Uterus (tissue), 4 donors: ENCODE data around the gene RAD9A. TPM values are rescaled to one million over a fixed set of nuclear protein-coding genes. Genes with fewer than 3 reads are reported as not detected.

Source experiments
- DNase-seq, 2 donors: peaks; one replicate each; pipeline ENCODE4 v3.0.0-alpha.2; 2019 to 2020
- H3K27ac ChIP-seq, 2 donors: fragments of 200-600 bp; sonication (generic); 1 replicate in 1 of 2; 2 replicates in 1 of 2; pipeline ENCODE4 v1.5.1; 2016 to 2018
- H3K27me3 ChIP-seq, 2 donors: fragments of 200-600 bp; sonication (generic); one replicate each; pipeline ENCODE4 v1.5.1; 2018 to 2019; ENCODE audit warnings: control low read depth in 1 of 2
- H3K36me3 ChIP-seq, 2 donors: fragments of 200-600 bp; sonication (generic); one replicate each; pipeline ENCODE4 v1.5.1; 2019; ENCODE audit warnings: control low read depth in 1 of 2
- H3K4me1 ChIP-seq, 2 donors: fragments of 200-600 bp; sonication (generic); one replicate each; pipeline ENCODE4 v1.5.1; 2018 to 2019; ENCODE audit warnings: control low read depth in 1 of 2
- H3K4me3 ChIP-seq, 2 donors: fragments of 200-600 bp; sonication (generic); 1 replicate in 1 of 2; 2 replicates in 1 of 2; pipeline ENCODE4 v1.5.1; 2018 to 2019; ENCODE audit warnings: mild to moderate bottlenecking in 1 of 2
- H3K9me3 ChIP-seq, 2 donors: fragments of 200-600 bp; sonication (generic); one replicate each; pipeline ENCODE4 v1.5.1; 2019; ENCODE audit warnings: control low read depth in 1 of 2
- POLR2A ChIP-seq, 2 donors: fragments of 450-650 bp; IDR thresholded peaks; one replicate each; pipeline ENCODE4 v1.6.1; 2016; ENCODE audit warnings: antibody characterized with exemption in 2 of 2, mild to moderate bottlenecking in 1 of 2, moderate library complexity in 1 of 2
- intact Hi-C: fragments of 100-400 bp; cut with DNase I; formaldehyde crosslinking; loops from one replicate; pipeline ENCODE4 v1.15.1; 2023; ENCODE audit warnings: low total_unique reads
- total RNA-seq, 4 donors: library from RNA; depleted of rRNA in 3 of 4; stranded (reverse); fragments of >200 nt in 3 of 4; gene quantifications; one replicate each; pipeline versions ENCODE4 v1.1.0 to v1.2.4, GENCODE V29; 2014 to 2023
- TF ChIP-seq, protein P1 (sequence below), 4 experiments: fragments of 200-600 bp in 2 of 4; fragments of 450-650 bp in 2 of 4; sonication (generic) in 2 of 4; IDR thresholded peaks; one replicate each; pipeline ENCODE4 v1.5.1; 2016 to 2019; ENCODE audit warnings: antibody characterized with exemption in 4 of 4, mild to moderate bottlenecking in 2 of 4, moderate library complexity in 1 of 4
- donor health status: DM: yes; HTN: yes; CAD: no.

RAD9A gene
- total RNA-seq, 4 donors from 2014 or later = 2.6 to 37.3 (median 11.6) TPM

DNA sequence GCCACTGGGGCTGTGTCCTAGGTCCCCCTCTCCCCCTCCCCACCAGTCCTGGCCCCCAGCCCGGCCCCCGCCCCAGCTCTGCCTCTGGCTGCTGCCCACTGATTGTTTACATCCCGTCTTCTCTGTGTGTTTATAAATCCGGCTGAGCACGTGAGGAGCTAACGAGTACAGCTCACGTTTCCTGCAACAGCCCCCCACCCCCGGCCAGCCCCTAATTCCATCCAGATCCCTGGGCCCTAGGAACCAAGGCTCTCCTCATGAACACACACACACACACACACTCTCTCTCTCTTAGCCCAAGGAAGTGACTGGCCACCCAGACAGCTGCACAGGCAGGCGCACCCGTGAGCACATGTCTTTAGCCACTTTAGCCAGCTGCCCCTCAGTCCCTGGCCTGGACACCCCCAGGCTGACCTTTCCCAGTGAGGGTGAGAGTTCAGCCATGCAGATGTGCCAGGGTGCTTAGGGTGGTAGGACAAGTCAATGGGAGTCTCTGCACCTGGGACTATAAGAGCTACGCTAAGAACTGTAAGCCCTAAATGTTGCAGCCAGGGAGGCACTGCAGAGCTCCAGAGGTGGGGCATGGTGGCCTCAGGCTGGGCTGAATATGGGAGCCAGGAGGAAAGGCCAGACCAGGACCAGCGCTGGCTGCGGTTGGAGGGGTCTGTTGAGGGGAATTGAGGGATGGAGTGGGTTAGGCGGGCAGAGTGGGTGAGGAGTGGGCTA lies 21.3 kb upstream of the RAD9A start:
- TF ChIP-seq, protein P1, sequence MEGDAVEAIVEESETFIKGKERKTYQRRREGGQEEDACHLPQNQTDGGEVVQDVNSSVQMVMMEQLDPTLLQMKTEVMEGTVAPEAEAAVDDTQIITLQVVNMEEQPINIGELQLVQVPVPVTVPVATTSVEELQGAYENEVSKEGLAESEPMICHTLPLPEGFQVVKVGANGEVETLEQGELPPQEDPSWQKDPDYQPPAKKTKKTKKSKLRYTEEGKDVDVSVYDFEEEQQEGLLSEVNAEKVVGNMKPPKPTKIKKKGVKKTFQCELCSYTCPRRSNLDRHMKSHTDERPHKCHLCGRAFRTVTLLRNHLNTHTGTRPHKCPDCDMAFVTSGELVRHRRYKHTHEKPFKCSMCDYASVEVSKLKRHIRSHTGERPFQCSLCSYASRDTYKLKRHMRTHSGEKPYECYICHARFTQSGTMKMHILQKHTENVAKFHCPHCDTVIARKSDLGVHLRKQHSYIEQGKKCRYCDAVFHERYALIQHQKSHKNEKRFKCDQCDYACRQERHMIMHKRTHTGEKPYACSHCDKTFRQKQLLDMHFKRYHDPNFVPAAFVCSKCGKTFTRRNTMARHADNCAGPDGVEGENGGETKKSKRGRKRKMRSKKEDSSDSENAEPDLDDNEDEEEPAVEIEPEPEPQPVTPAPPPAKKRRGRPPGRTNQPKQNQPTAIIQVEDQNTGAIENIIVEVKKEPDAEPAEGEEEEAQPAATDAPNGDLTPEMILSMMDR (IDR thresholded peaks at IDR 0.05) = no peak
- TF ChIP-seq POLR2A (IDR thresholded peaks at IDR 0.05) = no peak
- H3K4me1 ChIP-seq = peaks cover 0 to 8% of the 10 kb centered on the region in 2 donors
- peak overlapping the region; percentile 6 to 17 for H3K4me3 ChIP-seq
- DNase-seq = peak; percentile 21 to 58
- H3K9me3 ChIP-seq = no peaks in the 10 kb centered on the region
- H3K27me3 ChIP-seq = no peaks in the 10 kb centered on the region
- no peaks in the 10 kb centered on the region for H3K36me3 ChIP-seq
- intact Hi-C loops = no loop called here
- H3K27ac ChIP-seq = peak overlapping the region; percentile 92 to 99

- Histone ChIP-seq H3K27me3 (no peaks in the 10 kb centered on the region), H3K4me1 (no peaks in the 10 kb centered on the region), H3K4me3 (peak overlapping the region; percentile 52 to 85), H3K9me3 (no peaks in the 10 kb centered on the region), H3K27ac (peak overlapping the region; percentile 92 to 99), H3K36me3 (no peaks in the 10 kb centered on the region)
- peak; percentile 53 to 66 for DNase-seq
- TF ChIP-seq, protein P1 (IDR thresholded peaks at IDR 0.05) = peak in 3 of 4 experiments; percentile 44 to 59 (median 55)
- peak in 1 of 2 donors; percentile 15 for TF ChIP-seq POLR2A (IDR thresholded peaks at IDR 0.05)
- intact Hi-C loops = no loop called here
Measured at GRCh38 chr11:67371189-67371910, 20.4 kb upstream of the RAD9A start.

DNA sequence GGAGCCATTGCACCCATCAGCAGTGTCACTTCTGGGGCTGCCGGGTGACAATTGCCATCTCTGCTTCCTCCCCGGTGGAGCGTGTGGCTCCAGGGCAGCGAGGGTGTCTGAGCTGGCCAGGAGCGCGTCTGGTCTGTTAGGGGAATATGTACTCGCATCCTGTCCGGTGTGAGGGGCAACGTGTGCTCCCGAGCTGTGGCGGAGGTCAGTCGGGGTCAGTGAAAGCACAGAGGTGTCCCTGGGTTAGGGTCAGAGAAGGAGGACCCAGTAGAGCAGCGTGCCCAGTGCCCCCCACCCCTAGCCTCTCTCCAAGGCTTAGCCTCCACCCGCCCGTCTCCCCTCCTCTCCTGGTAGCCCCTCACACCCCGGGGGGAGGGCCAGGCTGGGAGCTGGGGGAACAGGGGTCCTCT lies 19.9 kb upstream of the RAD9A start:
- DNase-seq = no peak
- intact Hi-C loops = no loop called here
- no peak for TF ChIP-seq POLR2A (IDR thresholded peaks at IDR 0.05)
- TF ChIP-seq, protein P1 (IDR thresholded peaks at IDR 0.05) = no peak
- Histone ChIP-seq H3K9me3 (no peaks in the 10 kb centered on the region), H3K4me1 (no peaks in the 10 kb centered on the region), H3K4me3 (peak overlapping the region; percentile 52 to 85), H3K36me3 (no peaks in the 10 kb centered on the region), H3K27me3 (no peaks in the 10 kb centered on the region), H3K27ac (peak overlapping the region; percentile 92 to 99)

- DNase-seq = peak in 1 of 2 donors; percentile 56
- TF ChIP-seq POLR2A (IDR thresholded peaks at IDR 0.05) = peak in 1 of 2 donors; percentile 70
- TF ChIP-seq, protein P1 (IDR thresholded peaks at IDR 0.05) = no peak
- H3K4me1 ChIP-seq = no peaks in the 10 kb centered on the region
- H3K27me3 ChIP-seq = no peaks in the 10 kb centered on the region
- H3K27ac ChIP-seq = peak overlapping the region; percentile 92 to 99
- no peaks in the 10 kb centered on the region for H3K36me3 ChIP-seq
- intact Hi-C loops = no loop called here
- H3K9me3 ChIP-seq = no peaks in the 10 kb centered on the region
- peak overlapping the region; percentile 52 to 85 for H3K4me3 ChIP-seq
Measured at GRCh38 chr11:67372321-67372992, 19.3 kb upstream of the RAD9A start.
